Skeletal muscle tissue (tissue), 4 donors: ENCODE data around the gene RGL2. TPM values are rescaled to one million over a fixed set of nuclear protein-coding genes. Genes with fewer than 3 reads are reported as not detected.
A peak's percentile ranks its signal among the peaks of the same experiment; 100 is the strongest.
"Not testable (repeated sequence)": the region's sequence is repeated elsewhere in the genome, so short reads cannot be mapped to it uniquely, and the experiment has no call there.

Experiments used
- H3K27ac ChIP-seq: one replicate; pipeline ENCODE4 v1.7.0; 2013; ENCODE audit warnings: mild to moderate bottlenecking, low read depth, low read length, inconsistent platforms
- H3K27me3 ChIP-seq, 3 donors: one replicate each; pipeline ENCODE4 v1.7.0; 2013; ENCODE audit warnings: low read length in 3 of 3; ENCODE audit not compliant: control insufficient read depth in 3 of 3, insufficient read depth in 3 of 3
- H3K36me3 ChIP-seq, 3 donors: one replicate each; pipeline ENCODE4 v1.7.0; 2013; ENCODE audit warnings: low read length in 3 of 3; ENCODE audit not compliant: control insufficient read depth in 3 of 3, insufficient read depth in 3 of 3
- H3K4me1 ChIP-seq, 3 donors: one replicate each; pipeline ENCODE4 v1.7.0; 2013; ENCODE audit warnings: low read length in 3 of 3, mild to moderate bottlenecking in 3 of 3; ENCODE audit not compliant: control insufficient read depth in 3 of 3, insufficient read depth in 3 of 3
- H3K4me3 ChIP-seq, 3 donors: one replicate each; pipeline ENCODE4 v1.7.0; 2013; ENCODE audit warnings: low read length in 3 of 3
- H3K9ac ChIP-seq, 3 donors: one replicate each; pipeline ENCODE4 v1.7.0; 2013; ENCODE audit warnings: low read length in 3 of 3, mild to moderate bottlenecking in 3 of 3, moderate library complexity in 2 of 3, low read depth in 1 of 3
- H3K9me3 ChIP-seq, 3 donors: one replicate each; pipeline ENCODE4 v1.7.0; 2013; ENCODE audit warnings: low read length in 3 of 3; ENCODE audit not compliant: control insufficient read depth in 3 of 3
- total RNA-seq: library from RNA; depleted of rRNA; stranded (reverse); fragments of >200 nt; gene quantifications from one replicate; pipeline ENCODE4 v1.2.3, GENCODE V29; 2014
- donor health status: Osteomylitis.

RGL2 gene
- total RNA-seq, 1 donor from 2014 or later: 18.3 TPM

DNA sequence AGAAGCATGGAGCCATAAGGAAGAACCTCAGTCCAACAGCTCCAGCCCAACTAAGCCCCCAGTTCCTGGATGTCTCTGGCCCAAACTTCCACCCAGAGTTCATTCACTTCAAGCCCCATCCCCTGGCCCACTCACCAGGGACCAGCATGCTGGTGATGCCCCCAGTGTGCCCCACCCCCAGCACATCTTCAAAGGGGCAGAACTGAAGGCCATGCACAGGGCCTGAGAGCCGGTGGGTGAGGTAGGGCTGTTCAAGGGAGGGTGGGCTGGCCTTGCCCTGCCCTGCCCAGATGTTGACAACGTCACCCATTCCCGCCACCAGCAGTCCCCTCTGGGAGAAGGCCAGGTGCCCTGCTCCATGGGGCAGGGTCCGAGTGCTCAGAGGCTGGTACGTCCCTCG lies 18.2 kb downstream of the RGL2 start:
- Histone ChIP-seq H3K27me3 (no peaks in the 10 kb centered on the region), H3K27ac (no peak overlapping the region), H3K9ac (peak overlapping the region in 1 of 3 donors; percentile 54), H3K36me3 (peaks cover 43 to 47% (median 44%) of the 10 kb centered on the region in 3 donors), H3K9me3 (no peaks in the 10 kb centered on the region), H3K4me1 (peaks cover 33 to 46% (median 45%) of the 10 kb centered on the region in 3 donors), H3K4me3 (no peak overlapping the region)

DNA sequence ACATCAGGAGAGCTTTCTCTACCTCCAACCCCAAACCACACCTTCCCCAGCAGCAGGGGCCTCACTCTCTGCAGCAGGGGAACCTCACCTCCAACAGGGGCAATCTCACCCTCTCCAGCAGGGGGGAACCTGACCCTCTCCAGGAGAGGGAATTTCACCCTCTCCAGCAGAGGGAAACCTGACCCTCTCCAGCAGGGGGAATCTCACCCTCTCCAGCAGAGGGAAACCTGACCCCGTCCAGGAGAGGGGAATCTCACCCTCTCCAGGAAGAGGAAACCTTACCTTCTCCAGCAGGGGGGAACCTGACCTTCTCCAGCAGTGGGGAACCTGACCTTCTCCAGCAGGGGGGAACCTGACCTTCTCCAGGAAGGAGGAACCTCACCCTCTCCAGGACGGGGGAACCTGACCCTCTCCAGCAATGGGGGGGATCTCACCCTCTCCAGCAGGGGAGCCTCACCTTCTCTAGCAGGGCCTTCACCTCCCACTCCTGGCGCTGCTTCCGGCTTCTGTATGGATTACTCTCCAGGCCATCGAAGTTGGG lies 18.7 kb downstream of the RGL2 start:
- Histone ChIP-seq H3K4me3 (no peak overlapping the region), H3K36me3 (peaks cover 46 to 49% (median 47%) of the 10 kb centered on the region in 3 donors), H3K9ac (peak overlapping the region in 1 of 3 donors; percentile 54), H3K27ac (no peak overlapping the region), H3K9me3 (no peaks in the 10 kb centered on the region), H3K27me3 (no peaks in the 10 kb centered on the region), H3K4me1 (peaks cover 34 to 51% (median 47%) of the 10 kb centered on the region in 3 donors)

- Histone ChIP-seq H3K4me3 (no peak overlapping the region), H3K9ac (peak overlapping the region in 2 of 3 donors; percentile 33 to 54), H3K27me3 (no peaks in the 10 kb centered on the region), H3K36me3 (peaks cover 47 to 50% (median 50%) of the 10 kb centered on the region in 3 donors), H3K9me3 (no peaks in the 10 kb centered on the region), H3K4me1 (peaks cover 41 to 59% (median 51%) of the 10 kb centered on the region in 3 donors), H3K27ac (no peak overlapping the region)
Observed at GRCh38 chr6:33279257-33279695, 19.5 kb downstream of the RGL2 start.

- peaks cover 50 to 52% (median 50%) of the 10 kb centered on the region in 3 donors for H3K36me3 ChIP-seq
- no peaks in the 10 kb centered on the region for H3K9me3 ChIP-seq
- peaks cover 45 to 64% (median 52%) of the 10 kb centered on the region in 3 donors for H3K4me1 ChIP-seq
- no peaks in the 10 kb centered on the region for H3K27me3 ChIP-seq
- no peak overlapping the region for H3K27ac ChIP-seq
- peak overlapping the region in 1 of 3 donors; percentile 54 for H3K9ac ChIP-seq
- H3K4me3 ChIP-seq: peak overlapping the region in 1 of 3 donors; percentile 14
Observed at GRCh38 chr6:33278810-33279209, 19.9 kb downstream of the RGL2 start.

DNA sequence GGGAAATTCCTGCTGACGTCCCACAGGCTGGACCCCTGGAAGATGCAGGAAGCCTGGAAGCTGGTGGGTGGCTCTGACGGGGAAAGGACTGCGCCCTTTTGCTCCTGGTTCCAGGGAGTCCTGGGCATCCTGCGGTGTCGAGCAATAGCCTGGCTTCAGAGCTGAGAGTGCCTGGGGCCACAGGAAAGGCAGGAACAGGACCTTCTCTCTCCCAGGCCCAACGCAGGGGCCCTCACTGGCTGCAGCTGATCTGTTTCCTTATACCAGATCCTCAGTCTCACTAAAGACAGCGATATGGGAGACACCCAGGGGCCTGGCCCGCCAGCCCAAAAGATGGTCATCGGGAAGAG lies 20.4 kb downstream of the RGL2 start:
- Histone ChIP-seq H3K27me3 (no peaks in the 10 kb centered on the region), H3K9me3 (no peaks in the 10 kb centered on the region), H3K4me1 (peaks cover 49 to 68% (median 56%) of the 10 kb centered on the region in 3 donors), H3K4me3 (no peak overlapping the region), H3K36me3 (peaks cover 48 to 50% (median 49%) of the 10 kb centered on the region in 3 donors), H3K9ac (peak overlapping the region in 2 of 3 donors; percentile 33 to 54), H3K27ac (no peak overlapping the region)

- peaks cover 54 to 73% (median 61%) of the 10 kb centered on the region in 3 donors for H3K4me1 ChIP-seq
- peak overlapping the region; percentile 60 for H3K27ac ChIP-seq
- H3K36me3 ChIP-seq: peaks cover 47 to 55% (median 54%) of the 10 kb centered on the region in 3 donors
- H3K27me3 ChIP-seq: no peaks in the 10 kb centered on the region
- H3K4me3 ChIP-seq: peak overlapping the region; percentile 71 to 77 (median 76)
- H3K9me3 ChIP-seq: no peaks in the 10 kb centered on the region
- H3K9ac ChIP-seq: peak overlapping the region; percentile 65 to 83 (median 65)
Observed at GRCh38 chr6:33277663-33278391, 20.9 kb downstream of the RGL2 start.

DNA sequence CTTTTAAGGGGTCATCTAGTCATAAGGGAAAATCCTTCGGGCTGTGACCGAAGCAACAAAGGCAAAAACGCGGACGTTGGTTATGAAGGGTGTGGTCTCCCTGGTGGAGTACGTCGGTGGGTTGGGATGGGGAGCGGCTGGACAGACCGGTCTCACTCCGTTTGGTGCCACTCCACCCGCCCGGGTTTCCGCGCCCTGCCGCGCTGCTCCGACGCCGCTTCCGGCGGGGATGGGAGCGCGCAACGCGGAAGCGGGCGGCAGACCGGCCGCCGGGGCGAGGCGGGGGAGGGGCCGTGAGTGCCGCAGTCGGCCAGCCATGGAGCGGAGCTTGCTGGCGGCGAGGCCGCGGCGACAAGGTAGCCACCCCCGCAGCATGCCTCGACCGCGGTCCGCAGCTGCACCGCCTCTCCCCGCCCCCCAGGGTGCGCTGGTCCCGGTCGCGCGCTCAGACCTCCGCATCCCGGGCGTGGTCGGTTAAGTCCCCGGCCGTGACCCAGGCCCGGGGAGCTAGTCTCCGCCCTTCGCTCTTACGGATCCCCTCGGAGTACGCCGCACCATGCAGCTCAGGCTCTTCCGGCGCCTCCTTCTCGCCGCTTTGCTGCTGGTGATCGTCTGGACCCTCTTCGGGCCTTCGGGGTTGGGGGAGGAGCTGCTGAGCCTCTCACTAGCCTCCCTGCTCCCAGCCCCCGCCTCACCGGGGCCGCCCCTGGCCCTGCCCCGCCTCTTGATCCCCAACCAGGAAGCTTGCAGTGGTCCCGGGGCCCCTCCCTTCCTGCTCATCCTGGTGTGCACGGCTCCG lies 21.7 kb downstream of the RGL2 start, which contains the start of gene B3GALT4:
Gene B3GALT4, plus strand, starts transcription at position 260 of the 799 bp plus-strand sequence. Its CDS starts 297 bp downstream, at position 557.
- Histone ChIP-seq H3K27me3 (no peaks in the 10 kb centered on the region), H3K4me1 (peaks cover 62 to 81% (median 67%) of the 10 kb centered on the region in 3 donors), H3K27ac (peak within 1 kb of the TSS; percentile 60), H3K4me3 (peak within 1 kb of the TSS; percentile 71 to 77 (median 76)), H3K36me3 (peaks cover 41 to 50% (median 50%) of the 10 kb centered on the region in 3 donors), H3K9ac (peak within 1 kb of the TSS; percentile 65 to 83 (median 65)), H3K9me3 (no peaks in the 10 kb centered on the region)

- Histone ChIP-seq H3K4me3 (peak overlapping the region; percentile 71 to 77 (median 76)), H3K4me1 (peaks cover 63 to 83% (median 67%) of the 10 kb centered on the region in 3 donors), H3K9ac (peak overlapping the region; percentile 65 to 83 (median 65)), H3K9me3 (no peaks in the 10 kb centered on the region), H3K27ac (peak overlapping the region; percentile 60), H3K27me3 (no peaks in the 10 kb centered on the region), H3K36me3 (peaks cover 41 to 50% (median 45%) of the 10 kb centered on the region in 3 donors)
Observed at GRCh38 chr6:33276581-33276863, 22.2 kb downstream of the RGL2 start.

GRCh38 chr6:33275795-33276580 lies 22.8 kb downstream of the RGL2 start:
- Histone ChIP-seq H3K4me1 (peaks cover 66 to 87% (median 68%) of the 10 kb centered on the region in 3 donors), H3K36me3 (peaks cover 39 to 48% (median 41%) of the 10 kb centered on the region in 3 donors), H3K9ac (peak overlapping the region in 2 of 3 donors; percentile 65 to 83), H3K4me3 (peak overlapping the region in 2 of 3 donors; percentile 76 to 77)
- H3K27ac ChIP-seq, H3K9me3 ChIP-seq, H3K27me3 ChIP-seq: not testable (repeated sequence)
